GM19468 (cell line): ENCODE measurements around the gene PMM1.
"Not testable (repeated sequence)": the region's sequence is repeated elsewhere in the genome, so short reads cannot be mapped to it uniquely, and the experiment has no call there.

Experiments used
- ATAC-seq: cut with Tn5 transposase; IDR thresholded peaks from one replicate; pipeline ENCODE4 v1.9.1; 2021; ENCODE audit warnings: mild to moderate bottlenecking, moderate library complexity, moderate number of reproducible peaks; ENCODE audit not compliant: unreplicated experiment; ENCODE audit errors: extremely low read depth

Gene PMM1

GRCh38 chr22:41598081-41598480 lies 8.4 kb upstream of the PMM1 start:
- ATAC-seq, result no peak

- no peak for ATAC-seq
These were observed 8.0 kb upstream of the PMM1 start for GRCh38 chr22:41597635-41597953.

- ATAC-seq, result no peak
These were observed 7.4 kb upstream of the PMM1 start for GRCh38 chr22:41596776-41597634.

GRCh38 chr22:41595703-41596102 lies 6.1 kb upstream of the PMM1 start:
- no peak for ATAC-seq

DNA sequence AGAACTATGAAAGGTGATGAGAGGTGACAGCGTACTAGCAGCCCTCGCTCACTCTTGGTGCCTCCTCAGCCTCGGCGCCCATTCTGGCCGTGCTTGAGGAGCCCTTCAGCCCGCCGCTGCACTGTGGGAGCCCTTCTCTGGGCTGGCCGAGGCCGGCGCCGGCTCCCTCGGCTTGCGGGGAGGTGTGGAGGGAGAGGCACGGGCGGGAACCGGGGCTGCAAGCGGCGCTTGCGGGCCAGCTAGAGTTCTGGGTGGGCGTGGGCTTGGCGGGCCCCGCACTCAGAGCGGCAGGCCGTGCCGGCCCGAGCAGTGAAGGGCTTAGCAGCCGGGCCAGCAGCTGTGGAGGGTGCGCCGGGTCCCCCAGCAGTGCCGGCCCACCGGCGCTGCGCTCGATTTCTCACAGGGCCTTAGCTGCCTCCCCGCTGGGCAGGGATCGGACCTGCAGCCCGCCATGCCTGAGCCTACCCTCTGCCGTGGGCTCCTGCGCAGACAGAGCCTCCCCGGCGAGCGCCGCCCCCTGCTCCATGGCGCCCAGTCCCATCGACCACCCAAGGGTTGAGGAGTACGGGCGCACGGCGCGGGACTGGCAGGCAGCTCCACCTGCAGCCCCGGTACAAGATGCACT lies 3.8 kb upstream of the PMM1 start:
- ATAC-seq, result not testable (repeated sequence)

DNA sequence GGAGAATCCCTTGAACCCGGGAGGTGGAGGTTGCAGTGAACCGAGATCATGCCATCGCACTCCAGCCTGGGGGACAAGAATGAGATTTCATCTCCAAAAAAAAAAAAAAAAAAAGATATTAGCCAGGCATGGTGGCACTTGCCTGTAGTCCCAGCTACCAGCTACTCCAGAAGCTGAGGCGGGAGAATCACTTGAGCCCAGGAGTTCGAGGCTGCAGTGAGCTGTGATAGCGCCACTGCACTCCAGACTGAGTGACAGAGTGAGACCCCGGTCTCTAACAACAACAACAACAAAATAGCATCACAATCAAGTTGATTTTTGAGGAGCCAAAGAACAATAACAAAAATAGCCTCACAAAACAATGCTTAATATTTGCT lies 2.3 kb downstream of the PMM1 start:
- ATAC-seq, result no peak

DNA sequence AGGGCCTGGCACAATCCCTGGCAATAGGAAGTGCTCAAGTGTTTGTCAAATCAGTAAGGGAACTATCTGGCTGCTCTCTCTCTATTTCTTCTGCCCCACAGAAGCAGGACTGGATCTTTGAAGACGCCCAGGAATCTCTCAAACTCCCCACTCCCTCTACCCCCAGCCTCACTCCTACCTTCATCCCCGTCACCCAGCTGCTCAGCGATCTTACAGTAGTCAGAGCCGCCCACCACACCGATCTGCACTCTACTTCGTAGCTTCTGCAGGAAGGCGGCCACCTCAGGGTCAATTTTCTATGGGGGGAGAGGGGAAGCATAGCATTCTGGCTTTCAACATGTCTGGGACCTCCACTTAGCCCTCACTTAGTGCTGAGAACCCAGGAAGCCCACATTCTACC lies 3.7 kb downstream of the PMM1 start:
- ATAC-seq, result no peak

- ATAC-seq, result no peak
These were observed 4.8 kb downstream of the PMM1 start for GRCh38 chr22:41584881-41585280.

DNA sequence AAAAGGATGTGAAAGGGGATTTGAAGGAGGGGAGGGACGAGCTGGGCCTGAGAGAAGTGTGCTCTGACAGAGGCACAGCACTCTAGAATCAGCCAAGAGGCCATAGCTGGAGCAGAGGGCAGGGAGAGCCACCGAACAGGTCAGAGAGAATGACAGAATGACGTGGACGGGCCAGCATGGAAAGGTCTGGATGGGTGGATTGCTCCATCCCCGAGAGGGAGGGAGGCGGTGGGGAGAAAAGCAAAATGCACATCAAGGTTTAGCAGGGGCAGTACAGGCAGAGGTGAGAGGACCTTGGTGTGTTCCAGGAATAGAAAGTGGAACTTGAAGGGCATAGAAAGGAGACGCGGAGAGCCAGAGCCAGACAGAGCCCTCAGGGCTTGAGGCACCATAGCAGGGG lies 6.9 kb downstream of the PMM1 start:
- ATAC-seq, result no peak

DNA sequence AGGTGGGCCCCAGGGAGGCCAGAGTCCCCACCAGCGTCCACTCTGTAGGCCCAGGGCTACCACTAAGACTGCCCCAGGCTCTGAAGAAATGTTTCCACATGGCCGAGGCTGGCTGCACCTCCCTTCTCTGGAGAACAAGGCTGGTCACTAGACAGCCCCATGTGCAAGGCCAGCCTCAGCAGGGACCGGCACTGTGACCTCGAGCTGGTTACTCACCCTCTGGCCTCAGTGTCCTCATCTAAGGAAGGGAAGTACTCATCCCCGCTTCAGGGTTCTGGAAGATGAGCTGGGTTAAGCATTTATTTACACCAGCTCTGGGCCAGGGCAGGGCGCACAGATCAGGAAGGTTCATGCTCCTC lies 9.7 kb downstream of the PMM1 start:
- ATAC-seq, result no peak

- ATAC-seq, result no peak
These were observed 10.2 kb downstream of the PMM1 start for GRCh38 chr22:41579297-41579996.

- no peak for ATAC-seq
These were observed 10.8 kb downstream of the PMM1 start for GRCh38 chr22:41578818-41579217.

DNA sequence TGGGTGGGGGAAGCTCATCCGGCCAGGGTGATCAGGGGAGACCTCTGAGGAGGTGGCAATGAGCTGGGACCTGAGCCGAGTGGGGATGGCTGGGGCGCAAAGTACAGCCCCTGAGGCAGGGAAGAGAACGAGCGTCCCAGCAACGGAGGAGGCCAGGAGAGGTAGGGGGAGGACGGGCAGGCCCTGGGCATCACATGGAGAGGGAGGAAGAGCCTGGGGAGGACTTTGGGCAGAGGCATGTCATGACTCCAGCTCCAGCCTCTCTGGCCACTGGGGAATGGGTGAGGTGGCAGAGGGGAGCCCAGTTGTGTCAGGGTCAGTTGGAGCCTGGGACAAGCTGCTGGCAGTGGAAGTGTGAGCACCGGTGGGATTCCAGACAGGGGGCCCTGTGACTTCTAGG lies 11.5 kb downstream of the PMM1 start:
- ATAC-seq, result no peak

DNA sequence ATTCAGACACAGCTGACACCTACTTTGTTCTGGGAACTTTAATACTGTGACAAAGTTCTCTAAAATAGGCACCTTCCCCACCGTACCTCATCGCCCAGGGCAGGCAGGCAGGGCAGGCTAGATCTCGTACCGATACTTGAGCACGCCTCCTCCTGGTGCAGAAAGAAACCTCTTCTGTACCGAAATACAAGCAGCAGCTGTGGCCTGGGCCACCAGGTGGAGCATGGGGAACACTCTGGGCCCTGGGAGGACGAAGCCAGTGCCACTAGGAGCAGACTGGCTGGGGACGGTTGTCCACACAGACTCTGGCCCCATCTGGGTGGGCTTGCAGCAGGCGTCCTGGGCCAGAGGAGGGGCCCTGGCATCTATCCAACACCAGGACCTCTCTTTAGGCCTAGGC lies 12.8 kb downstream of the PMM1 start:
- no peak for ATAC-seq

- no peak for ATAC-seq
These were observed 14.1 kb downstream of the PMM1 start for GRCh38 chr22:41575533-41575932.

DNA sequence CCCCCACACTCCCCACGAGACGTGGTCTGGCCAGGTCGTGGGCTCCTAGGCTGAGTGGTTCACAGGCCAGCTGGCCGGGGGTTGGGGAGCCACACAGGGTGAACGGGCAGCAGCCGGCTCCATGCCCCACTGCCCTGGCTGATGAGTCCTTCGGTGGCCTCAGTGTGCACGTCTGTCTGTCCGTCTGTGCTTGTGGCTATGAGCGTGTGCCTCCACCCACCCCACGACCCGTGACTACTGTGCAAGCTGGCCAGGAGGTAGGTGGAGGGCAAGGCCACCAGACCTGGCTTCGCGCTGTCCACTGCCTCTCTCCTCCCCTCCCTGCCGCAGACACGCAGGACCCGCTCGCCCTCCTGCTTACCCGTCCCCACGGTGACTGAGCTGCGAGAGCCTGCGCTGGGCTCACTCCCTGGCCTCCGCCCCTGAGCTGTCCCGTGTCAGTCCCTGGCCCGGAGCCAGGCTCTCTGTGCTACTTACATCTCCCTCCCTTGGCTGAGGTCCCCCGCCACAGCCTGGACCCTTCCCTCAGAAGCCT lies 14.7 kb downstream of the PMM1 start:
- no peak for ATAC-seq

DNA sequence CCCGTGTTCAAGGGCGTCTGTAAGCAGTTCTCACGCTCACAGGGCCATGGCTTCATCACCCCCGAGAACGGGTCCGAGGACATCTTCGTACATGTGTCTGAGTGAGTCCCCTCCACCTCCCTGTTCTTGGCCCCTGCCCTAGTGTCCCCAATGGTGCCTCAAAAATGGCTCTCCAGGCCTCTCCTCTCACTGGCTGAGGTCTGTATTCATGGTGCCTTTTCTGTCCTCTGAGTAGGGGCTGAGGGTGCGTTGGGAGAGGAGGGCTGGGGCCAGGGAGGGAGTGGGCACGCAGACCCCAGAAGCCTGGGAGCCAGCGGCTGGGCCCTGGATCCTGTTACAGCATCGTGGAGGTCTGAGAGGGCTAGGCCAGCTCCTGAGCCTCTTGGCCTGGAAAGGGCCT lies 16.0 kb downstream of the PMM1 start:
- no peak for ATAC-seq

GRCh38 chr22:41572305-41572704 lies 17.3 kb downstream of the PMM1 start:
- not testable (repeated sequence) for ATAC-seq

DNA sequence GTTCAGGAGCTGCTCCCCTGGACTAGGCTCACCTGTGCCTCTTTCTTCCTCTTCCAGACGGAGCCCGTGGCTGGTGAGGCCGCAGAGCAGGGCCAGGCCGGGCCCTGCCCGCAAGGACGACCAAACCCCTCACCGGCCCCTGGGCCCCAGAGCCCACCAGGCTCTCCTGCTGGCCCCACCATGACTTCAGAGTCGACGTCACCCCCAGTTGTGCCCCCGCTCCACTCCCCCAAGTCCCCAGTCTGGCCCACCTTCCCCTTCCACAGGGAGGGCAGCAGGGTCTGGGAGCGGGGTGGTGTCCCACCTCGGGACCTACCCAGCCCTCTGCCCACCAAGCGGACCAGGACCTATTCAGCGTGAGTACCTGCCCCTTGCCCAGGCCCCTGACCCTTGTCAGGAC lies 17.9 kb downstream of the PMM1 start:
- no peak for ATAC-seq

DNA sequence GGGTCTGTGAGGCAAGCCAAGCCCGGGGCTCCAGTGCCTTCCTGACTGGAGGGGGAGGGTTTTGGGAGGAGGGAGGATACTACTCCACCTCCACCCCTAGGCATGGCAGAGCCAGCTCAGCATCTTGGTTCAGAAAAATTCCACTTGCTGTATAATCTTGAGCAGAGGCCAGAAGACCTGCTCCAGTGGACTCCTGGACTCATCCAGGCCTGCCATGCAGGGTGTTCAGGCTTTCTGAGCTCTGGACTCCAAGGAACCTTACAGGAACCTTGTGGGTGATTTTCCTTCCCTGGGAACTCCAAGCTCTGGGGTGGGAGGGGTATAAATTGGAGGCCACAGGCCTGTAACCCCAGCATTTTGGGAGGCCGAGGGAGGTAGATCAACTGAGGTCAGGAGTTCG lies 19.4 kb downstream of the PMM1 start:
- no peak for ATAC-seq

- ATAC-seq, result no peak
These were observed 20.8 kb downstream of the PMM1 start for GRCh38 chr22:41568811-41569210.

- ATAC-seq, result no peak
These were observed 22.2 kb downstream of the PMM1 start for GRCh38 chr22:41567512-41567768.
